Caco-2 (cell line): ENCODE data around the gene IER5L. TPM values are rescaled to one million over a fixed set of nuclear protein-coding genes. Genes with fewer than 3 reads are reported as not detected.

Experiments
- BruUV-seq: library from RNA; stranded (reverse); fragments of 400-500 nt; replicated peaks from 2 replicates; lab custom pipeline; 2021; lab: Mats Ljungman, UMichigan
- CTCF ChIA-PET: fragments of 300-600 bp; sonication (Branson Sonifier 250); formaldehyde crosslinking; loops from one replicate; lab custom pipeline; 2022; ENCODE audit warnings: antibody characterized with exemption; lab: Charles Lee
- POLR2A ChIA-PET: fragments of 300-600 bp; sonication (Branson Sonifier 250); formaldehyde crosslinking; loops from one replicate; lab custom pipeline; 2022; ENCODE audit warnings: antibody characterized with exemption; lab: Charles Lee
- DNase-seq, 2 experiments: peaks; one replicate each; pipeline versions ENCODE4 v3.0.0 to v3.0.0-alpha.2; 2020 to 2022
- H3K27me3 ChIP-seq: replicated peaks from 2 replicates; pipeline ENCODE4 v1.6.0; 2011; ENCODE audit warnings: low read length; ENCODE audit not compliant: control insufficient read depth, insufficient read depth
- H3K36me3 ChIP-seq: 2 replicates; pipeline ENCODE4 v1.5.1; 2011; ENCODE audit warnings: low read length; ENCODE audit not compliant: control insufficient read depth, insufficient read depth
- H3K4me1 ChIP-seq: fragments of 250-450 bp; sonication (Bioruptor Pico); 2 replicates; pipeline ENCODE4 v1.5.1; 2020; ENCODE audit warnings: mild to moderate bottlenecking
- H3K4me3 ChIP-seq: 2 replicates; pipeline ENCODE4 v1.5.1; 2011; ENCODE audit warnings: low read depth, mild to moderate bottlenecking, control low read depth, low read length
- H3K9me3 ChIP-seq: fragments of 250-450 bp; sonication (Bioruptor Pico); 2 replicates; pipeline ENCODE4 v1.5.1; 2020; ENCODE audit warnings: mild to moderate bottlenecking, moderate library complexity
- H3K27ac Mint-ChIP-seq: one replicate; pipeline ENCODE4 v1.8.0; 2022; ENCODE audit warnings: mixed read lengths; ENCODE audit not compliant: unreplicated experiment
- H3K27me3 Mint-ChIP-seq: one replicate; pipeline ENCODE4 v1.8.0; 2022; ENCODE audit warnings: mixed read lengths; ENCODE audit not compliant: insufficient read depth, unreplicated experiment
- H3K36me3 Mint-ChIP-seq: one replicate; pipeline ENCODE4 v1.8.0; 2022; ENCODE audit warnings: mild to moderate bottlenecking, mixed read lengths; ENCODE audit not compliant: insufficient read depth, unreplicated experiment
- H3K4me1 Mint-ChIP-seq: one replicate; pipeline ENCODE4 v1.8.0; 2022; ENCODE audit warnings: low read depth, mixed read lengths; ENCODE audit not compliant: unreplicated experiment
- H3K4me3 Mint-ChIP-seq: one replicate; pipeline ENCODE4 v1.8.0; 2022; ENCODE audit warnings: mild to moderate bottlenecking, moderate library complexity, mixed read lengths; ENCODE audit not compliant: unreplicated experiment
- H3K9me3 Mint-ChIP-seq: one replicate; pipeline ENCODE4 v1.8.0; 2022; ENCODE audit warnings: mixed read lengths; ENCODE audit not compliant: unreplicated experiment
- intact Hi-C: fragments of 100-400 bp; cut with micrococcal nuclease; formaldehyde crosslinking; loops from one replicate; pipeline ENCODE4 v1.10.0; 2022; ENCODE audit not compliant: unreplicated experiment
- total RNA-seq: library from RNA; stranded (reverse); gene quantifications from 2 replicates; pipeline ENCODE4 v1.2.3, GENCODE V29; 2022
- TF ChIP-seq, protein P1 (sequence below), 2 experiments: fragments of 200-600 bp in 1 of 2; IDR thresholded peaks; 1 replicate in 1 of 2; 2 replicates in 1 of 2; pipeline versions ENCODE4 v1.5.1 to v1.8.0; 2011 to 2022; ENCODE audit warnings: antibody characterized with exemption in 1 of 2, control low read depth in 1 of 2, inconsistent platforms in 1 of 2, low read depth in 1 of 2, low read length in 1 of 2, mild to moderate bottlenecking in 1 of 2, moderate library complexity in 1 of 2; ENCODE audit not compliant: insufficient read depth in 1 of 2, severe bottlenecking in 1 of 2, unreplicated experiment in 1 of 2

The IER5L gene
- total RNA-seq, 1 experiment from 2014 or later: 3.9 TPM

DNA sequence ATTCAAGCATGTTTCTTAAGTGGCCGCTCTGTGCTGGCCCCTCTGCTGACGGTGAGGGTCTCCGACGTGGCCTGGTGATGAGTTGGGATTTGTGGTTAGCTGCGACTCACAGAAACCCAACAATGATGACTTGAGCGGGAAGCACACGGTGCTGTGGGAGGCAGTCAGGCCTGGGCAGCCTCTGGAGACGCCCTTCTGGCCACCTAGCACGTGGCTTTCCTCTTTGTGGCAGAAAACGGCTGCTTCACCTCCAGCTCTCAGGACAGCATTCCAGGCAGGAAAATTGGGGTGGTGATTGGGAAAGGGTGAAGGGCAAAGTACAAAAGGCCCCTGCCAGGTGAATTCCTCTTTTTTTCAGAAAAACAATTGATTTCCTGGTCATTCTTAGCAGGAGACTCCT, 17.5 kb upstream of the IER5L start:
- ChIA-PET POLR2A (no interaction called here), CTCF (interaction anchor here (0.6 kb wide), 1 partner anchor 37 kb away, joined by 5 read pairs; no protein-coding TSS in a partner anchor)
- Histone ChIP-seq H3K4me3 (no peak overlapping the region), H3K36me3 (no peaks in the 10 kb centered on the region), H3K4me1 (peaks cover 5% of the 10 kb centered on the region; the same call in 1 of the 2 replicates), H3K27me3 (no peaks in the 10 kb centered on the region), H3K9me3 (no peaks in the 10 kb centered on the region)
- Mint-ChIP-seq H3K27me3 (no peaks in the 10 kb centered on the region), H3K4me3 (no peak overlapping the region), H3K36me3 (no peaks in the 10 kb centered on the region), H3K4me1 (no peaks in the 10 kb centered on the region), H3K9me3 (no peaks in the 10 kb centered on the region), H3K27ac (no peak overlapping the region)
- intact Hi-C loops: no loop called here
- no peak for DNase-seq
- TF ChIP-seq, protein P1, sequence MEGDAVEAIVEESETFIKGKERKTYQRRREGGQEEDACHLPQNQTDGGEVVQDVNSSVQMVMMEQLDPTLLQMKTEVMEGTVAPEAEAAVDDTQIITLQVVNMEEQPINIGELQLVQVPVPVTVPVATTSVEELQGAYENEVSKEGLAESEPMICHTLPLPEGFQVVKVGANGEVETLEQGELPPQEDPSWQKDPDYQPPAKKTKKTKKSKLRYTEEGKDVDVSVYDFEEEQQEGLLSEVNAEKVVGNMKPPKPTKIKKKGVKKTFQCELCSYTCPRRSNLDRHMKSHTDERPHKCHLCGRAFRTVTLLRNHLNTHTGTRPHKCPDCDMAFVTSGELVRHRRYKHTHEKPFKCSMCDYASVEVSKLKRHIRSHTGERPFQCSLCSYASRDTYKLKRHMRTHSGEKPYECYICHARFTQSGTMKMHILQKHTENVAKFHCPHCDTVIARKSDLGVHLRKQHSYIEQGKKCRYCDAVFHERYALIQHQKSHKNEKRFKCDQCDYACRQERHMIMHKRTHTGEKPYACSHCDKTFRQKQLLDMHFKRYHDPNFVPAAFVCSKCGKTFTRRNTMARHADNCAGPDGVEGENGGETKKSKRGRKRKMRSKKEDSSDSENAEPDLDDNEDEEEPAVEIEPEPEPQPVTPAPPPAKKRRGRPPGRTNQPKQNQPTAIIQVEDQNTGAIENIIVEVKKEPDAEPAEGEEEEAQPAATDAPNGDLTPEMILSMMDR (IDR thresholded peaks at IDR 0.05; ENCODE audit: insufficient read depth in 1 of 2, low read depth in 1 of 2, low read length in 1 of 2, severe bottlenecking in 1 of 2, unreplicated experiment in 1 of 2): no peak
- no TSS peak for BruUV-seq

DNA sequence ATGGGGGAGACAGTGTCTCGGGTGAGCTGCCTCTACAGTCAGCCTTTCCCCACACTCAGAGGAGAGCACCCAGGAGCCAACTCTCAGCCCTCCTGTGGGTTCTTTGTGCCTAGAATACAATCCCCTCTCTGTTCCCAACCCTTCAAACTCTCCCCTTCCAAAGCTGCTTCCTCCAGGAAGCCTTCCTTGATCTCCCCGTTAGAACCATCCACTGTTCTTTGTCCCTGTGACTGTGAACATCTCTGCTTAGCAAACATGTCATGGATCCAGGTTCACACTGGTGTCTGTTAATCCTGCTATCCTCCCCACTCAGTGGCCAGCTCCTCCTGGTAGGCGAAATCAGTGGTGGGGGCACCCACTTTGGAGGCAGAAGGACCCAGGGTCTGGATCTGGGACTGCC, 16.2 kb upstream of the IER5L start:
- Mint-ChIP-seq H3K4me3 (no peak overlapping the region), H3K36me3 (no peaks in the 10 kb centered on the region), H3K4me1 (no peaks in the 10 kb centered on the region), H3K27ac (no peak overlapping the region), H3K9me3 (no peaks in the 10 kb centered on the region), H3K27me3 (no peaks in the 10 kb centered on the region)
- Histone ChIP-seq H3K9me3 (no peaks in the 10 kb centered on the region), H3K27me3 (no peaks in the 10 kb centered on the region), H3K4me1 (peaks cover 5% of the 10 kb centered on the region; the same call in 1 of the 2 replicates), H3K36me3 (no peaks in the 10 kb centered on the region), H3K4me3 (no peak overlapping the region)
- ChIA-PET CTCF (no interaction called here), POLR2A (no interaction called here)
- intact Hi-C loops: no loop called here
- DNase-seq: no peak
- BruUV-seq: no TSS peak
- TF ChIP-seq, protein P1 (IDR thresholded peaks at IDR 0.05; ENCODE audit: insufficient read depth in 1 of 2, low read depth in 1 of 2, low read length in 1 of 2, severe bottlenecking in 1 of 2, unreplicated experiment in 1 of 2): no peak

DNA sequence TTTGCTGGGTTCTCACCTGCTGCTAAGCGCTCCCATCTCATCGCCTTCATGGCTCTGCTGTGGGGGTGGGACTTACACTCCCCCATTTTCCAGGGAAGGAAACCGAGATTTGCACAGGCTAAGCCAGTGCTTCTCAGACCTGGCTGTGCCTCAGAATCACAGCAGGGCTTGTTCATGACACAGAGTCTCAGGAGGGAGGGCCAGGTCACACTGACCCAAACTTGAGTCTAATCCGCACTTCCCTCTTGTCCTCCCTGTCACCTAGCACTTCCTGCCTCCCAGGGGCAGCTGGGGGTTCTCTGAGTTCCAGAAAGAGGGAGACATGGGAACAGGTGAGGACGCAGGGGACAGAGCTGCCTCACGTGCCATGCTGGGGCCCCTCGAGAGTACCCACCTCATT, 15.6 kb upstream of the IER5L start:
- ChIA-PET CTCF (no interaction called here), POLR2A (no interaction called here)
- TF ChIP-seq, protein P1 (IDR thresholded peaks at IDR 0.05; ENCODE audit: insufficient read depth in 1 of 2, low read depth in 1 of 2, low read length in 1 of 2, severe bottlenecking in 1 of 2, unreplicated experiment in 1 of 2): no peak
- H3K4me3 ChIP-seq: no peak overlapping the region
- peaks cover 5% of the 10 kb centered on the region; the same call in 1 of the 2 replicates for H3K4me1 ChIP-seq
- no peak overlapping the region for H3K4me3 Mint-ChIP-seq
- no peak for DNase-seq
- no peak overlapping the region for H3K27ac Mint-ChIP-seq
- H3K36me3 Mint-ChIP-seq: no peaks in the 10 kb centered on the region
- H3K27me3 Mint-ChIP-seq: no peaks in the 10 kb centered on the region
- intact Hi-C loops: no loop called here
- H3K4me1 Mint-ChIP-seq: no peaks in the 10 kb centered on the region
- H3K9me3 ChIP-seq: no peaks in the 10 kb centered on the region
- no peaks in the 10 kb centered on the region for H3K9me3 Mint-ChIP-seq
- H3K27me3 ChIP-seq: no peaks in the 10 kb centered on the region
- no peaks in the 10 kb centered on the region for H3K36me3 ChIP-seq
- BruUV-seq: no TSS peak
